22Rv1 (cell line): ENCODE measurements around the gene NRDC.

Experiments used
- CTCF ChIP-seq: fragments of 450-650 bp; IDR thresholded peaks from 2 replicates; pipeline ENCODE4 v1.5.1; 2017; ENCODE audit warnings: mild to moderate bottlenecking
- ZFX ChIP-seq: fragments of 450-650 bp; IDR thresholded peaks from 2 replicates; pipeline ENCODE4 v1.6.1; 2017; ENCODE audit warnings: antibody characterized with exemption, borderline replicate concordance

DNA sequence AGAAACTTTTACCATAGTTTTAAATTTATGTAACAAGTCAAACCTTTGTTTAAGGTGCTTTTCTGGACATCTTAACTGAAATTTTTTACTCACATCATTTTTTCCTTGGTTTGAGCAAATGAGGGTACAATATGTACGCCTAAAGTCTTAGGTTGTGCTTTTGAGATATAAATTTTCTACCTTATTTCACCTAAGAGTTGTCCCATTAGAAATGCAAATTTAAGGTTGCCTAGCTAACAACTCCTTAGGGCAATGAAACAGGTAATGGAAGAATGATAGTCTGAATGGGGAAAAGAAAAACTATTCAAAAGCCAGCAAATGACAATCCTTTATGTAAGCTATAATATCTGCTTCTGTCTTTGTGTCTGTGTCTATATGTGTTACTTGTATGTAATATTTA, 19.6 kb downstream of the NRDC start:
- no peak for TF ChIP-seq CTCF
- TF ChIP-seq ZFX, result no peak
